ENCODE measurements around the gene POFUT1. TPM values are rescaled to one million over a fixed set of nuclear protein-coding genes. Genes with fewer than 3 reads are reported as not detected.

The POFUT1 gene
- total and polyA plus RNA-seq, 2 of the 8 experiments (the other 6 are each of a cell fraction or from before 2014, with no cell fraction given): 19.4 to 24.4 TPM

- CTCF ChIA-PET (ENCODE audit: partially characterized antibody): interaction anchor here (0.6 to 1.3 kb wide), 3 partner anchors 9 to 227 kb away, joined by 3 read pairs; no protein-coding TSS in a partner anchor
- WGBS, 2 experiments (ENCODE audit: extremely low coverage in 1 of 2, insufficient coverage in 1 of 2, insufficient read length in 1 of 2, insufficient replicate concordance in 2 of 2, low coverage in 1 of 2, low lambda C conversion rate in 2 of 2, missing lambda C conversion rate in 1 of 2): 13% methylated on average over 80 of the region's 88 CpGs; no CpG with 5 or more reads in 1 of the 2 experiments
- Histone ChIP-seq H3K14ac (ENCODE audit: insufficient read length) (no peak overlapping the region), H2AK5ac (ENCODE audit: low read depth, low read length) (no peak overlapping the region), H3K18ac (ENCODE audit: extremely low read depth, low read length) (peak overlapping the region; percentile 68; the same call in 1 of the 2 replicates), H2BK15ac (ENCODE audit: low read length) (0 out of 2 replicates have a peak overlapping the region, but pooled peaks have one; percentile 37), H4K8ac (ENCODE audit: extremely low read depth, insufficient read depth, low read length) (peak overlapping the region; percentile 95), H4K20me1 (replicated peaks in 1 of 2; ENCODE audit: control insufficient read depth in 1 of 2, insufficient read depth in 2 of 2, low read length in 2 of 2) (peaks cover 0 to 5% of the 10 kb centered on the region in 2 experiments), H3K9me3 (ENCODE audit: insufficient read depth in 2 of 2, low read depth in 1 of 2, low read length in 1 of 2) (peaks cover 0 to 4% of the 10 kb centered on the region in 2 experiments; a peak in 1 of 4 replicates), H2BK20ac (ENCODE audit: low read length) (no peak overlapping the region), H3K4me2 (ENCODE audit: insufficient read depth in 1 of 2, low read depth in 2 of 2, low read length in 2 of 2) (peak overlapping the region; percentile 55 to 92), H2BK120ac (replicated peaks; ENCODE audit: low read depth, low read length) (no peak overlapping the region), H3K36me3 (ENCODE audit: control insufficient read depth in 2 of 4, insufficient read depth in 4 of 4, low read length in 3 of 4) (peaks cover under 1 to 7% (median 3%) of the 10 kb centered on the region in 4 experiments; a peak in 4 of 8 replicates), H3K4ac (replicated peaks; ENCODE audit: insufficient read length, low read depth, low read length) (peak overlapping the region; percentile 11), H3K79me2 (ENCODE audit: control insufficient read depth in 1 of 2, insufficient read depth in 2 of 2, low read length in 2 of 2) (peaks cover 0 to 6% of the 10 kb centered on the region in 2 experiments; a peak in 1 of 4 replicates), H3K27me3 (replicated peaks in 1 of 4; ENCODE audit: control insufficient read depth in 3 of 4, extremely low read depth in 1 of 4, insufficient read depth in 3 of 4, low read length in 3 of 4) (no peaks in the 10 kb centered on the region), H4K91ac (replicated peaks; ENCODE audit: insufficient read length, low read length) (peak overlapping the region; percentile 59), H3K4me1 (replicated peaks in 1 of 4; ENCODE audit: control insufficient read depth in 3 of 4, insufficient read depth in 4 of 4, low read length in 3 of 4) (peaks cover 2 to 21% (median 18%) of the 10 kb centered on the region in 4 experiments), H2BK5ac (ENCODE audit: low read depth, low read length) (peak overlapping the region; percentile 69; the same call in 1 of the 2 replicates), H3K23me2 (ENCODE audit: low read depth, low read length) (peaks cover 4% of the 10 kb centered on the region; the same call in 1 of the 2 replicates), H3K4me3 (ENCODE audit: extremely low read depth in 1 of 4, insufficient read depth in 2 of 4, low read depth in 3 of 4, low read length in 4 of 4) (peak overlapping the region; percentile 53 to 76 (median 69)), H3K79me1 (ENCODE audit: low read depth, low read length) (0 out of 2 replicates have a peak, but pooled peaks cover 4% of the 10 kb centered on the region), H2BK12ac (ENCODE audit: low read depth, low read length) (0 out of 2 replicates have a peak overlapping the region, but pooled peaks have one; percentile 39), H3K56ac (replicated peaks; ENCODE audit: insufficient read length, low read depth, low read length) (peak overlapping the region; percentile 3), H3K27ac (ENCODE audit: low read depth, low read length) (peak overlapping the region; percentile 75), H4K5ac (ENCODE audit: insufficient read length, low read depth, low read length) (peak overlapping the region; percentile 60), H2AFZ (ENCODE audit: low read length) (peak overlapping the region; percentile 76), H3K9ac (replicated peaks in 1 of 4; ENCODE audit: extremely low read depth in 1 of 4, low read depth in 3 of 4, low read length in 3 of 4) (peak overlapping the region; percentile 25 to 86 (median 83); a peak in 6 of 7 replicates), H3K23ac (ENCODE audit: insufficient read length) (no peak overlapping the region)
- DNase-seq (ENCODE audit: low read depth in 1 of 2, low spot score in 2 of 2): peak in 1 of 2 experiments; percentile 86
- POLR2A ChIA-PET (ENCODE audit: partially characterized antibody): interaction anchor here (0.6 to 5.6 kb wide), 8 partner anchors 9 to 523 kb away, joined by 3 to 77 read pairs (median 5); partner anchors contain the start of genes PLAGL2, POFUT1 and TM9SF4
- no peak for FAIRE-seq
- no peak for TF ChIP-seq EGR1 (IDR thresholded peaks at IDR 0.05; ENCODE audit: borderline replicate concordance, low read depth, low read length)
- no peak for TF ChIP-seq SP2 (IDR thresholded peaks at IDR 0.05; ENCODE audit: low read length)
- TF ChIP-seq TAF7 (optimal IDR thresholded peaks at IDR 0.05; ENCODE audit: borderline replicate concordance, low read depth, low read length): peak; percentile 88
- TF ChIP-seq RXRA (IDR thresholded peaks at IDR 0.05; ENCODE audit: insufficient read depth, low read depth, low read length): no peak
- TF ChIP-seq TBP (IDR thresholded peaks at IDR 0.05; ENCODE audit: low read depth, low read length): peak; percentile 75
- no peak for TF ChIP-seq CHD1 (IDR thresholded peaks at IDR 0.05; ENCODE audit: low read depth, low read length)
- TF ChIP-seq YY1 (IDR thresholded peaks at IDR 0.05; ENCODE audit: low read depth, low read length): peak; percentile 87
- no peak for TF ChIP-seq SIX5 (IDR thresholded peaks at IDR 0.05; ENCODE audit: low read depth, low read length)
- no peak for TF ChIP-seq MAFK (IDR thresholded peaks at IDR 0.05; ENCODE audit: low read depth, low read length)
- peak; percentile 80; the same call in 1 of the 2 replicates for TF ChIP-seq TAF1 (IDR thresholded peaks at IDR 0.05; ENCODE audit: low read depth, low read length)
- peak; percentile 46 for TF ChIP-seq ASH2L (IDR thresholded peaks at IDR 0.05; ENCODE audit: low read length)
Observed at GRCh38 chr20:32189691-32190615, 17.7 kb upstream of the POFUT1 start.
